ENCODE results near the gene NUP133.

DNA sequence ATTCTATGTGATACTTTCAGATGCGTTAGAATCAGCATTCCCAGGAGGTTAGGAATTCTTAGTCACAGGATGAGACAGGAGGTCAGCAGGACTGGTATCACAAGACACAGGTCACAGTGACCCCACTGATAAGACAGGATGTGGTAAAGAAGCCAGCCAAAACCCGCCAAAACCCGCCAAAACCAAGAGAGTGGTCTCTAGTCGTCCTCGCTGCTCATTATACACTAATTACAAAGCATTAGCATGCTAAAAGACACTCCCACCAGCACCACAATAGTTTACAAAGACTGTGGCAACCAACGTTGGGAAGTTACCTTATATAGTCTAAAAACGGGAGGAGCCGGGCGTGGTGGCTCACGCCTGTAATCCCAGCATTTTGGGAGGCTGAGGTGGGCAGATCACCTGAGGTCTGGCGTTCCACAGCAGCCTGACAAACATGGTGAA lies 60.3 kb downstream of the NUP133 start:
- TF ChIP-seq POLR2A (IDR thresholded peaks at IDR 0.05; ENCODE audit: low read length) (no peak), GATA1 (IDR thresholded peaks at IDR 0.05; ENCODE audit: low read depth, low read length) (no peak)
